ENCODE measurements around the gene GAST.

GRCh38 chr17:41758601-41759000 lies 46.5 kb downstream of the GAST start:
- TF ChIP-seq CTCF (IDR thresholded peaks at IDR 0.05; ENCODE audit: insufficient read depth, low read length, poor library complexity, severe bottlenecking) (no peak), EZH2phosphoT487 (conservative IDR thresholded peaks at IDR 0.05; ENCODE audit: low read length) (no peak)
